GM18508 (cell line): ENCODE measurements around the gene NECAB2.
"Not testable (repeated sequence)": the region's sequence is repeated elsewhere in the genome, so short reads cannot be mapped to it uniquely, and the experiment has no call there.

Experiments used
- ATAC-seq: cut with Tn5 transposase; IDR thresholded peaks from one replicate; pipeline ENCODE4 v1.9.1; 2021; ENCODE audit warnings: moderate number of reproducible peaks; ENCODE audit not compliant: insufficient read depth, unreplicated experiment

NECAB2 gene

DNA sequence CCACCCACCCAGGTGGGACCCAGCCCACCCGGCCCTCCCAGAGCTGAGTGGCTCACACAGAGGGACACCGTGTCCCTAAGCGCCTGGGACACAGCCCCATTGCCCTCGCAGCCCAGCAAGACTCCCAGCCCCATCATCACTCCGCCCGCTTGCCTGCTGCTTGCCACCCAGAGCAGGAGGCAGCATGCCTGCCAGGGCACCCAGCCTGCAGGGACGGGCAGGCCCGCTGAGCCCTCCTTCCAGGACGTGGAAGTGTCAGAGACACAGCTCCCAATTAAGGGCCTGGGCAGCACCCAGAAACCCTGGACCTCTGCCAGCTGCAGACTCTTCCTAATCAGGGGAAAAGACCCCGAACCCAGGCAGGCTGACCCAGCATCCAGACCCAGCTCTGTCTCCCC lies 32.2 kb upstream of the NECAB2 start:
- no peak for ATAC-seq

DNA sequence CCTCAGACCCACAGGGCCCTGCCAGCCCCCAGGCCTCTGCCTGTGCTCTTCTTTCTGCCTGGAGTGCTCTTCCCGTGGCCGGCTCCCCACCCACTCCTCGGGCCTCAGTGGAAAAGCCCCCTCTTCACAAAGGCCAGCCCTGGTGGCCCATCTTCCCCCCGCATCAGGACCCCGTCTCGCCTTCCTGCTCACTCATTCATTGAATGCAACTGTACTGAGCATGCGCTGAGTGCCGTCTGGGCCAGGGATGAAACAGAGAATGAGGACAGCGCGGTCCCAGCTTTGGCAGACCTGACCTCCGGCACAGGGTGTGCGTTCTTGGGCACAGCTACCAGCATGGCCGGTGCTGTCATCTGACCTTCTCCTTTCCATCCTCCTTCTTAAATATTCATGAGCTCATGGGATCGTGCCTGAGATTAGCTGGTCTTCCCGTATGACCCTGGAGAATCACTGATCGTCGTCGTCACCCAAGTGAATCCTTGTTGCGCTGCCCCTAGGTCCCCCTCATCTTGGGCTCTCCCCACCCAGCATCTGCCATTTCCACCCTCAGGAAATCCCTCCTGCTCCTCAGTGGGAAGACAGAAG lies 31.4 kb upstream of the NECAB2 start:
- no peak for ATAC-seq

DNA sequence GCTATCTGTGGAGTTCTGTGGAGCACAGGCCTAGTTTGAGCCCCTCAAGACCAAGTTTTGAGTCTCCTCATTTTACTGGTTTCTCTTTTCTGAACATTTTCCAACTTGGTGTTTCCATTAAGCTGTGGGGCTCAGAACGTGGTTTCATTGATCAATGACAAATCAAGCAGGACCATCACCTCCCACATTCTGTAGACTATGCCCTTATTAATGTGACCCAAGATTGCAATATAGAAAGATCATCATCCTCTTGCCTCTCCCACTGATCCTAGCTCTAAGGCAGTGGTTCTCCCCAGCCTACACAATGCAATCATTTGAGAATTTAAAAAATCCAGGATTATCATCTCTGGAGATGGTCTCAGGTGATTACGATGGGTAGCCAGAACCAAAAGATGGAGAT lies 30.8 kb upstream of the NECAB2 start:
- ATAC-seq, result no peak

DNA sequence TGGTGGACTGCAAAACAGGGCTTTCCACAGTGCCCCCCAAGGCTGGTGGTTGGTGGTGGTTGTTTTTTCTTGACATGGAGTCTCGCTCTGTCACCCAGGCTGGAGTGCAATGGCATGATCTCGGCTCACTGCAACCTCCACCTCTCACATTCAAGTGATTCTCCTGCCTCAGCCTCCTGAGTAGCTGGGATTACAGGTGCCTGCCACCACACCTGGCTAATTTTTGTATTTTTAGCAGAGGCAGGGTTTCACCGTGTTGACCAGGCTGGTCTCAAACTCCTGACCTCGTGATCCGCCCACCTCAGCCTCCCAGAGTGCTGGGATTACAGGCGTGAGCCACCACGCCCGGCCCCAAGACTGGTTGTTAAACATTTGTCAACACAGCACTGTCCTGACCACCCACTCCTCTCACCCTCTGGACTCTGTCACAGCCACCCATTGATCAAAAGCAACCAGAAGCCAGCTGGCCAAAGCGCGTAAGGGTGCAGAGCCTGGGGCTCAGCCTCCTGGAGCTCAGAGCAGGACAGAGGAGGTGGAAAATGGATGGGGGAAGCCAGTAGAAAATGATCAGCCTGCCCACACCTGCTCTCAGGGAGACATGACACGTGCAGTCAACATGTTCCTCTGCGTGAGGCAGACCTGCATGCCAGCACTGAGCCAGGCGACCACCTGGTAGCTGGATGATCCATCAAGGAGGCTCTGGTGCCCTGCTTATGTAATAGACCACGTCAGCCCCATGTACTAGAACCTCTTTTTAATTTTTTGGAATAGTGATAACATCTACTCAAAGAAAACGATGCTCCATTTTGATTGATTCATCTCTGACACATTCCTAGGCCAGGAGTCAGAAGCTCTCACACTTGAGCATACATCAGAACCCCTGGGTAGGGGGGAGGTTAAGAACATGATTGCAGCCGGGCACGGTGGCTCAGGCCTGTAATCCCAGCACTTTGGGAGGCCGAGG lies 29.8 kb upstream of the NECAB2 start:
- no peak for ATAC-seq

DNA sequence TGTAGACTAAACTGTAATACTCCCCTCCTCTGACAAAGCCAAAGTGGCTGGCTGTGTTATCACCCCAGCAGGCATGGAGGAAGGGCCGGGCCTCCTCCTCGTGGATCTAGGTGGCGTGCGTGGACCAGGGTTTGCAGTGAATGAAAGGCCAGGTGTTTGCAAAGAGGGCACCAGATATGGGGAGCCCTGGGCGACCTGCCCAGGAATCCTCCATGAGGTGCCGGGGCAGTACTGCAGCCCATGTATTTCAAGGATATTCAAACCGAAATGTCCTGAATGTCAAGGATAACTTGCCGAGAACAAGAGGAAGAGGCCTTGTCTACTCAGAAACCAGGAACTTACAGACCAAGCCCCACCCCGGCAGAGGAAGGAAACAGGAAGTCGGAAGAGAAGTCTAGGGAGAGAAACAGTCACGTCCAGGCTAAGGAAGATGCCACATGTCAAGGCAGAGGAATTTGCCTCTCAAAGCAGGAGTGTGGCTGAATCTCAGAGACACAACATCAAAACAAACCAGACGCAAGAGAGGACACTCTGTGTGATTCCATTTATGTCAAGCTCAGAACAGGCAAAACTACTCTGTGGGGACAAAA lies 28.7 kb upstream of the NECAB2 start:
- no peak for ATAC-seq

DNA sequence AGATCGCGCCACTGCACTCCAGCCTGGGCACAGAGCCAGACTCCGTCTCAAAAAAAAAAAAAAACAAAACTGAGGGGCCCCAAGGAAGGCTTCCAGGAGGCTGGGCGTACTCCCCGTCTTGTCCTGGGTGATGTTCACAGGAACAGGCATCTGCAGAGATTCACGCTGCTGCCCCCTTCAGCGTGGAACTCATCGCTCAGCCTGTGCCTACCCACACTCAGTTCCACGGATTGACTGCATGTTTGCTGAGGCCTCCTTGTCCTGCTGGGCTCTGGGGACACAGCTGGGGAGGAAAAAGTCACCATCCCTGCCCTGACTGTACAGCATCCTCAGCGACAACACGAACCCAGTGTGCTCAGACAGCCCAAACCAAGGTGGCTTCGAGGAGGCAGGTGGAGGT lies 27.9 kb upstream of the NECAB2 start:
- no peak for ATAC-seq

DNA sequence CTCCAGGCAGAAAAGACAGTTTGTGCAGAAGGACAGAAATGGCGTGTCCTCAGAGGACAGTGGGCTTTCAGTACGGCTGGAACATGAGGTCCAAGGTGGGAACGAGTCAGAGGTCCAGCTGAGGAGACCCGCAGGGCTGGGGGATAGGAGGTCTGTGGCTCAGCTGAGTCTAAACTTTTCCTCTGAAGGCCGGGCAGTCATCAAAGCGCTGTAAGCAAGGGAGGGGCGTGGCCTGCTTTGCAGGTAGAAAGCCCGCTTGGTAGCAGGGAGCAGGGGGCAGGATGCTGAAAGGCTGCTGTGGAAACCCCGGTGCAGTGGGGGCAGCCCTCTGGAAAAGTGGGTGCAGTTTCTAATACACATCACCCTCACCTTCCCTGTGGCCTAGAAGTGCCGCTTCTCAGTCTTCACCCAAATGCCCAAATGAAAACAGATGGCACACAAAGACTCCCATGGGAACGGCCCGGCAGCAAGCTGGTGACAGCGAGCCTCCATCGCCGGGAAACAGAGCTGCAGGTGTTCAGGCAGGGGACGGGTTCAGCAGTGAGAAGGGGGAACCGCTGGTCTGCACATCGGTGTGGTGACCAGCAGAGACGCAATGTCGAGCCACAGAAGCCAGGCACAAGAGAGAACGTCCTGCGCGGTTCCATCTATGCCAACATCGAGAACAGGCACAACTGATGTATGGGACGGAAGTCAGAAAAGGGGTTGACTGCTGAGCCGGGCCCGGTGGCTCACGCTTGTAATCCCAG lies 27.2 kb upstream of the NECAB2 start:
- no peak for ATAC-seq

DNA sequence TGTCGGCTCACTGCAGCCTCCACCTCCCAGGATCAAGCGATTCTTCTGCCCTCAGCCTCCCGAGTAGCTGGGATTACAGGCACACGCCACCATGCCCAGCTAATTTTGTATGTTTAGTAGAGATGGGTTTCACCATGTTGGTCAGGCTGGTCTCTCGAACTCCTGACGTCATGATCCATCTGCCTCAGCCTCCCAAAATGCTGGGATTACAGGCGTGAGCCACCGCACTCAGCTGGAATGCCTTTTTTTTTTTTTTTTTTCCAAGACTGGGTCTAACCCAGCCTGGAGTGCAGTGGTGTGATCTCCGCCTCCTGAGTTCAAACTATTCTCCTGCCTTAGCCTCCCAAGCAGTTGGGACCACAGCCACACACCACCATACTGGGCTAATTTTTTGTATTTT lies 26.5 kb upstream of the NECAB2 start:
- not testable (repeated sequence) for ATAC-seq

DNA sequence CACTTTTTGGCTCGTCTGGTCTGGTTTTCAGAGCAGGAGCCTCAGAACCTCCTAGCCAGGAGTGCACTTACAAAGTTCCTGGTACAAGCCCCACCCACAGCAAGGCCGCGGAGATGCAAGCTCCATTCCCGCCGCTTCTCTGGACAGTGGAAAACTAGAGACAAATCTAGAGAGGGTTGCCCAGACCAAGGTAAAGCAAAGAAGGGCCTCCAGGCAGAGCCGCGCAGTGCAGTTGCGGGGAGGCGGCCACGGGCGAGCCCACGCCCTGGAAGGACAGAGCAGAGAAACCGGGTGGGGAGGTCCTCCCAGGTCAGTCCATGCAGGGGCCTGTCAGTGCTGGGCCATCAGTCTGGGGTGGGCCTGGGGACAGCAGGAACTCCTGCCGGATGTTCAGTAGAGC lies 26.0 kb upstream of the NECAB2 start:
- ATAC-seq, result no peak

DNA sequence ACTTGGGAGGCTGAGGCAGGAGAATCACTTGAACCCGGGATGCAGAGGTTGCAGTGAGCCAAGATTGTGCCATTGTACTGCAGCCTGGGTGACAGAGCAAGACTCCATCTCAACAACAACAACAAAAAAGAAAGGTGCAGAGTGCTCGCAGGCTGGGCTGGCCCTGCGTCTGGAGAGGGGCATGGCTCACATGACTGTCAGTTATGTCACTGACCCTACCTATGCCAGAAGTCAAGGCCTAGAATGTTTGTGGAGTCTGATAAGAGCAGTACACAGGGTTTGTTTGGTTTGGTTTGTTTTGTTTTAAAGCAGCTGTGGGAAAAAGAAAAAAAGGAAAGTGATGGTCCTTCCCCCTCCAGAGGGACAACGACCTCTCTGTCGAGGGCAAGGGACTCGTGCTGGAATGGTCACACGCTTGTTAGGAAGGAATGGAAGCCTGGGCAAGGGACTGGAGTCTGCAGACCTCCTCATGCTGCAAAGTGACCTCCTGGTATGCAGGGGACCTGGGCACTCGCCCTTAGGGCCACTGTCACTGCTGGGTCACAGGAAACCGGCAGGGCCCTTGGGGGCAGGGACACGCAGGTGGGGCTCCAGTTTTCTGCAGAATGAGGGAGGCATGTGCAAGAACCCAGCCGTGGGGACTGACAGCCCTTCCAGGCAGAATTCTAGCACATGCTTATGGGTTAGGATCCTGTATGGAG lies 25.1 kb upstream of the NECAB2 start:
- ATAC-seq, result no peak

DNA sequence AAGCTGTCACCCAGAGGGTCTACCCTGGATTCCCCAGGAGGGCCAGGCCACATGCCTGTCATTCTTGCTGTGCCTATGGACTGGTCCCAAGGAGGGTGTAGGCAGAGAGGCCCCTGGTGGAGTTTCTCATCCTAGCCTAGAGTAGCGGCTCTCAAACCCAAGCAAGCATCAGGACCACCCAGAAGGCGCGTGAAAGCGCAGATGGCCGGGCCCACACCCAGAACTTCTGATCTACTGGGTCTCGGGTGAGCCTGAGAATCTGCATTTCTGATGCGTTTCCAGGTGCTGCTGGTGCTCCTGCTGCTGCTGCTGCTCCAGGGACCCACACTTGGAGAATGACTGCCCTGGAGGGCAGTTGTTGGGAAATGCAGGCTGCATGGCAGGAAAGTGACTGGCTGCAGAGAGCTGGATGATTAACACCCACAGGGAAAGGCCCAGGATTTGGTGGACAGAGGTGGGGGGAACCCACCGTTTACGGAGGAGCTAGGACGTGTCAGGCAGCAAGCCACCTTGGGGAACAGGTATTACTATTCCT lies 24.5 kb upstream of the NECAB2 start:
- no peak for ATAC-seq

DNA sequence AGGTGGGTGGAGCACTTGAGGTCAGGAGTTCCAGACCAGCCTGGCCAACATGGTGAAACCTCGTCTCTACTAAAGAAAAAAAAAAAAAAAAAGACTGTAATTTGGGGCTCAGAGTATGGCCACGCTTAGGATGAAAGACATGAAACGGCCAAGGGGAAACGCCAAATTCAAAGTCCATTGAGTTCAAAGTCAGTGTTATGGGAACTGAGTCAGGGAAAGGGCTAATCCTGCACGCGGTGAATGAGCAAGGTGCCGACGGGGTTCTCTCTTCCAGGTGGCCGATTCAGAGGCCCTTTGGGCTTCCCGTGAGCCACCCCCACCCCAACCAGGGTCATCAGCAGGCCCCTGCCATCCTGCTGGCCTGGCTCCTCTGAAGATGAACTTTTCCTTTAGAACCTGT lies 22.5 kb upstream of the NECAB2 start:
- ATAC-seq, result no peak

DNA sequence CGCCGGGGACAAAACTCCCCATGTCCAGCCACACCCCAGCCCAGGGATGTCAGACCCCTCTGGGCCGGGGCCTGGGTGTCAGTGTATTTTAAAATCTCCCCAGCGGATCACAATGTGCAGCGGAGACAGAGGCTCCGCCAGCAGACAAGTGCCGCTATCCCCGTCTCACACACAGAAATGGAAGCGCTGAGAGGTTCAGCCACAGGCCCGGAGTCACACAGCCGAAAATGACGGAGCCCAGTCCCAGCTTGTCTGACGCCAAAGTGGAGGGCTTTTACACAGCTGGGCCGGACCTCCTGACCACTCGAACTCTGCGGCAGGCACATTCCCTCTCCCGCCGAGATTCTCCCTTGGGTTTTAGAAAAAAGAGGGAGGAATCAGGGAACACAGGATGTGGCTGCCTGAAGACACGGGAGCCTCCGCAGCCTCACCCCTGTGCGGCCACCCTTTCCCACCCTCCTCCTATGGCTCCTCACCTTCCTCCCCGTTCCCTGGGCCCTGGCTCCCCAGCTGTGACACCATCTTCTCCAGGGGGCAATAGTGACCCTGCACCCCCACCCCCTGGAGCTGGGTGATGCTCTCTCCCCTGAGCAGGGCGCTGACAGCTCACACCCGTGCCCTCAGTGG lies 21.8 kb upstream of the NECAB2 start:
- no peak for ATAC-seq

DNA sequence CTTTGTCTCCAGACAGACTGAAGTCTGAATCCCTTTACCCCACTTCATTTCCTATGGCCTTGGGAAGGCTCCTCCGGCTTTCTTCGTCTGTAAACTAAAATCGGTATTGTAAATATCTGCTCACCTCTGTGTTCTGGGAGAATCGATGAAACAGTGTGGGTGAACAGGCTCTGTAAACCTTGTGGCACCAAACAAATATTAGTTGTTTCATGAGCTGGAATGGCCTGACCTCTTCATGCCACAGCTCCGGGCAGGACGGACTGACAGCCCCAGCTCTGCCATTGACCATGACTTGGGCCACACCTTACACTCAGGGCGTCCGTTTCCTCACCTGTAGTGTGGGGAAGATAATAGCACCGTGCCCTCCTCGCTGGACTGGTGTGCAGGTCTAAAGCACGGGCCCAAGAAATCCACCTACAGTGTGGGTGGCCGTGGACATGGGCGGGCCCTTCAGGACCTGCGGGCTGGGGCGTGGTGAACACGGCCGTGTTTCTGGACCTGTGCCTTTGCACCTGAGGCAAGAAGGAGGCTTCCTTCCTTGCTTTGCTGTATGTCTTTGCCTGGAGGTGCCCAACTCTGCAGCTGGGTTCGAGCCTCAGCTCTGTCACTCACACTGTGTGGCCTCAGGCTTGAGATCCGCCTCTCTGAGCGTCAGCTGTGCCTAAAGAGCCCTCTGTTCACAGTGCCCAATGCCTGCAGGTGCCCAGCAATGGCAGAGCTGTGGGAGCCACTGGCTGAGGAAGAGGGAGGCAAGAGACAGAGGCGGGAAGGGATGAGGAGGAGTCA lies 21.1 kb upstream of the NECAB2 start:
- no peak for ATAC-seq

DNA sequence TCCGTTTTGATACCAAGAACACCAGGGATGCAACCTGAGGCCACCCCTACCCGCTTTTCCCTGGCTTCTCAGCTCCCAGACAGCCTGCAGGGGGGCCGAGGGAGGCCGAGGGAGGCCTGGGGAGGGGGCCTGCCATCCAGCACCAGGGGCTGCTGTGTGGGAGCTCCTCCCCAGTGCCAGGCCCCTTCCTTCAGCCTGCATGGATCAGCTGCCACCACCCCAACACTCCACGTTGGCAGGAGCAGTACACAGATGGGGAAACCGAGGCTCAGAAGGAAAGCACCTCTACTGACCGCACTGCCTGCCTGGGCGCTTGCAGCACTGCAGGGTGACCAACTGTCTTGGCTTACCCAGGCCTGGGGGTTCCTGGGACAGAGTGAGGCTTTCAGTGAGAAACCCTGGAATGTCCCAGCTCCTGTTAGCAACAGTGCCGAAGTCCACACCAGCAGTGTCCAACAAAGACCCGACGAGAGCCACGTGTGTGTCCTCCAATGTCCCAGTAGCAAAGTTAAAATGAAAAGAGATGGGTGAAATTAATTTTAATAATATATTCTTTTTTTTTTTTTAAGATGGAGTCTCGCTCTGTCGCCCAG lies 20.3 kb upstream of the NECAB2 start:
- no peak for ATAC-seq

DNA sequence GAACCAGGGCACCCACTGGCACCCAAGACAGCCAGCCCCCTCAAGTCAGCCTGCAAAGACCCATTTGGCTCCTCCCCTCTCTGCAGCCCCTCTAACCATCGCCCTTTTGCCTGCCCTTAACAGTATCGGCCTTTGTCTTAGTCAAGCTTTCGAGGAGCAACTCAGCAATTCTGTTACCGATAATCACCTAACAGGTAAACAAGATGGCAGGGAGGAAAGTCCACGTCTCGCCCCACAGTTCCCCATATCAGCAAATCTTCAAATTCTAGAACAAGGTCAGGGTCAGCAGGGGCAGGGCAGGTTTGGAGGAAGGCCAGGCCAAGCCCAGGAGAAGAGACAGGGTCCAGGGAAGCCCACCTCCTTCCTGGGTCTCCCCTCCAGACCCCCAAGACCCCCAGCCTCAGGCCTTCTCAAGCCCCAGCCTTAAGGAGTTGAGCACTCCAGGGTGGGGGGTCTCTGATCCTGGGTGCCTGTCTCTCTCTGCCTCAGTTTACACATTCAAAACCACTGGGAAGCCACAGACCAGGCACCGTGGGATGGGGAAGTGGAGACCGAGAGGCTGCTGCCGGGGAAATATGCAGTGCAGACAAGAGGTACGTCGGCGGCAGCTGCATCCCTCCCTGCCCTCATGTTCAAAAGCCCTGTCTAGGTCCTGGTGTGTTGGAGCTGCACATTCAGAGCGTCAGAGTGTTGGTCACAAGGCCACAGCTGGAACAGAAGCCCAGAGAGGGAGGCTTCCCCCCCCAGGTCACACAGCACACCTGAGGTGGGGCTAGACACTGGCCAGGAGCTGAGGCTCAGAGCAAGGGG lies 18.9 kb upstream of the NECAB2 start:
- ATAC-seq, result no peak

DNA sequence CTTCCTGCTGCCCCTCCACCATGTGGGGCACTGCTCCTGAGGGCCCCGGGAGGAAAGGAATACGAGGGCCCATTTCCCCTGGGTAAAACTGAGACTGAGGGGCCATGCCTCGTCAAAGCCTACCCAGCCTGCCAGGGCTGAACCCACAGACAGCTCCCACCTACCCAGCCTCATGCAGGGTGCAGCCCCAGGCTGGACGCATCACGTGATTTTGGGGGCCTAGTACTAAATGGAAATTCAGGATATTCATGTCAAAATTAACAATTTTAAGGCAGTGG lies 18.4 kb upstream of the NECAB2 start:
- no peak for ATAC-seq

DNA sequence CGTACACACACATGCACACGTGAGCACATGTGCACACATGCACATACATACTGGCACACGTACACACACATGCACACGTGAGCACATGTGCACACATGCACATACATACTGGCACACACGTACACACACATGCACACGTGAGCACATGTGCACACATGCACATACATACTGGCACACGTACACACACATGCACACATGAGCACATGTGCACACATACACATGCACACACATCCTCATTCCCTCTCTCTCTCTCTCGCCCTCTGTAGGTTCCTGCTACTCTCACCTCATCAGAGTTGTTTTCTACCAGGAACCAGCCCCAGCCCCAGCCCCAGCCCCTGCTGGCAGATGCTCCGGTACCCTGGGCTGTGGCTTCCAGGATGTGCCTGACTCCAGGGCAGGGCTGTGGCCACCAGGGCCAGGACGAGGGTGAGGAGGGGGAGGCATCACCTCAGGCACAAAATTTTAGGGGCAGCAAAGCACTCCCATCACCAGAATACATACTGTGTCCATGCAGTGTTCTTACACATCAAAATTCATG lies 17.1 kb upstream of the NECAB2 start:
- not testable (repeated sequence) for ATAC-seq
